HG03521 (cell line): ENCODE measurements around the gene PRRG1.
"Not testable (repeated sequence)": the region's sequence is repeated elsewhere in the genome, so short reads cannot be mapped to it uniquely, and the experiment has no call there.

Source experiments
- ATAC-seq: cut with Tn5 transposase; IDR thresholded peaks from one replicate; pipeline ENCODE4 v1.9.1; 2021; ENCODE audit warnings: mild to moderate bottlenecking, moderate library complexity; ENCODE audit not compliant: unreplicated experiment

The PRRG1 gene

GRCh38 chrX:37468124-37468739 lies 119.1 kb downstream of the PRRG1 start:
- ATAC-seq, result no peak

GRCh38 chrX:37470711-37471110 lies 121.5 kb downstream of the PRRG1 start:
- no peak for ATAC-seq

GRCh38 chrX:37472836-37473235 lies 123.7 kb downstream of the PRRG1 start:
- ATAC-seq, result no peak

- ATAC-seq, result no peak
Measured at GRCh38 chrX:37474478-37474877, 125.3 kb downstream of the PRRG1 start.

GRCh38 chrX:37476571-37477170 lies 127.5 kb downstream of the PRRG1 start:
- ATAC-seq, result no peak

GRCh38 chrX:37484335-37484734 lies 135.2 kb downstream of the PRRG1 start:
- ATAC-seq, result not testable (repeated sequence)

GRCh38 chrX:37485429-37485828 lies 136.3 kb downstream of the PRRG1 start:
- no peak for ATAC-seq

GRCh38 chrX:37487271-37487670 lies 138.1 kb downstream of the PRRG1 start:
- ATAC-seq, result no peak

GRCh38 chrX:37488323-37488722 lies 139.2 kb downstream of the PRRG1 start:
- ATAC-seq, result no peak

GRCh38 chrX:37491686-37492085 lies 142.5 kb downstream of the PRRG1 start:
- no peak for ATAC-seq

- ATAC-seq, result not testable (repeated sequence)
Measured at GRCh38 chrX:37495760-37496159, 146.6 kb downstream of the PRRG1 start.

- not testable (repeated sequence) for ATAC-seq
Measured at GRCh38 chrX:37497126-37497525, 148.0 kb downstream of the PRRG1 start.

- not testable (repeated sequence) for ATAC-seq
Measured at GRCh38 chrX:37498323-37498722, 149.2 kb downstream of the PRRG1 start.

GRCh38 chrX:37499649-37500048 lies 150.5 kb downstream of the PRRG1 start:
- ATAC-seq, result not testable (repeated sequence)

- ATAC-seq, result no peak
Measured at GRCh38 chrX:37504991-37505390, 155.8 kb downstream of the PRRG1 start.
